DOHH2 (cell line): ENCODE measurements around the gene C21orf58.
"Not testable (repeated sequence)": the region's sequence is repeated elsewhere in the genome, so short reads cannot be mapped to it uniquely, and the experiment has no call there.

Experiments used
- H3F3A ChIP-seq: fragments of 200-600 bp; sonication (generic), shearing (Covaris generic); 2 replicates; pipeline ENCODE4 v1.6.0; 2016; ENCODE audit warnings: antibody characterized with exemption, mild to moderate bottlenecking; ENCODE audit not compliant: control insufficient read depth, insufficient read depth
- H3K27ac ChIP-seq: fragments of 200-600 bp; sonication (generic); 2 replicates; pipeline ENCODE4 v1.5.1; 2014; ENCODE audit warnings: low read depth, mild to moderate bottlenecking, low read length, moderate library complexity
- H3K27me3 ChIP-seq: fragments of 200-600 bp; sonication (generic); 2 replicates; pipeline ENCODE4 v1.6.1; 2014; ENCODE audit warnings: mild to moderate bottlenecking, low read length, mixed read lengths; ENCODE audit not compliant: control insufficient read depth
- H3K36me3 ChIP-seq: fragments of 200-600 bp; sonication (generic); 2 replicates; pipeline ENCODE4 v1.6.1; 2014; ENCODE audit warnings: mild to moderate bottlenecking, low read length, moderate library complexity, mixed read lengths; ENCODE audit not compliant: control insufficient read depth
- H3K4me1 ChIP-seq: fragments of 200-600 bp; sonication (generic); 2 replicates; pipeline ENCODE4 v1.6.1; 2014; ENCODE audit warnings: mild to moderate bottlenecking, low read length, mixed read lengths; ENCODE audit not compliant: control insufficient read depth
- H3K4me2 ChIP-seq: fragments of 200-600 bp; sonication (generic); 2 replicates; pipeline ENCODE4 v1.6.0; 2014; ENCODE audit warnings: mild to moderate bottlenecking, low read length, moderate library complexity
- H3K4me3 ChIP-seq: fragments of 200-600 bp; sonication (generic); 2 replicates; pipeline ENCODE4 v1.5.1; 2014; ENCODE audit warnings: mild to moderate bottlenecking, low read length, mixed read lengths
- H3K79me2 ChIP-seq: fragments of 200-600 bp; sonication (generic); 2 replicates; pipeline ENCODE4 v1.6.1; 2014; ENCODE audit warnings: mild to moderate bottlenecking, low read length, mixed read lengths; ENCODE audit not compliant: control insufficient read depth
- H3K9me2 ChIP-seq: fragments of 200-600 bp; sonication (generic); replicated peaks from 2 replicates; pipeline ENCODE4 v1.6.1; 2014; ENCODE audit warnings: mild to moderate bottlenecking, low read length, mixed read lengths; ENCODE audit not compliant: control insufficient read depth
- H3K9me3 ChIP-seq: fragments of 200-600 bp; sonication (generic); 2 replicates; pipeline ENCODE4 v1.6.1; 2014; ENCODE audit warnings: antibody characterized with exemption, low read length, mixed read lengths; ENCODE audit not compliant: control insufficient read depth, insufficient read depth
- H4K20me1 ChIP-seq: fragments of 200-600 bp; sonication (generic); 2 replicates; pipeline ENCODE4 v1.6.0; 2014; ENCODE audit warnings: low read depth, mild to moderate bottlenecking, antibody characterized with exemption, low read length, moderate library complexity; ENCODE audit not compliant: control insufficient read depth, insufficient read depth
- EZH2phosphoT487 ChIP-seq: fragments of 200-600 bp; sonication (generic); IDR thresholded peaks from 2 replicates; pipeline ENCODE4 v1.6.1; 2017; ENCODE audit warnings: borderline replicate concordance, mild to moderate bottlenecking, antibody characterized with exemption, low read length, moderate library complexity, mixed read lengths
- TF ChIP-seq, protein P1 (sequence below): fragments of 200-600 bp; sonication (generic); IDR thresholded peaks from one replicate; pipeline ENCODE4 v1.5.1; 2014; ENCODE audit warnings: antibody characterized with exemption, mild to moderate bottlenecking, low read depth, low read length; ENCODE audit not compliant: poor library complexity, severe bottlenecking

The C21orf58 gene

DNA sequence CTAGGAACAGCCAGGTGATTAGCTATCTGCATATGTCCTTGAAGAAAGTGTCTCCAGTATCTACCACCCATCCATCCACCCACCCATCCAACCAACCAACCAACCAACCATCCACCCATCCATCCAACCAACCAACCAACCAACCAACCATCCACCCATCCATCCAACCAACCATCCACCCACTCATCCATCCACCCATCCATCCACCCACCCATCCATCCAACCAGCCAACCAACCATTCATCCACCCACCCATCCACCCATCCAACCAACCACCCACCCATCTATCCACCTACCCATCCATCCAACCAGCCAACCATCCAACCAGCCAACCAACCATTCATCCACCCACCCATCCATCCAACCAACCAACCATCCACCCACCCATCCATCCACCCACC is 12.1 kb downstream of the C21orf58 start:
- H3K27ac ChIP-seq: no peak overlapping the region
- no peaks in the 10 kb centered on the region for H3K4me1 ChIP-seq
- peaks cover 74% of the 10 kb centered on the region for H3K36me3 ChIP-seq

DNA sequence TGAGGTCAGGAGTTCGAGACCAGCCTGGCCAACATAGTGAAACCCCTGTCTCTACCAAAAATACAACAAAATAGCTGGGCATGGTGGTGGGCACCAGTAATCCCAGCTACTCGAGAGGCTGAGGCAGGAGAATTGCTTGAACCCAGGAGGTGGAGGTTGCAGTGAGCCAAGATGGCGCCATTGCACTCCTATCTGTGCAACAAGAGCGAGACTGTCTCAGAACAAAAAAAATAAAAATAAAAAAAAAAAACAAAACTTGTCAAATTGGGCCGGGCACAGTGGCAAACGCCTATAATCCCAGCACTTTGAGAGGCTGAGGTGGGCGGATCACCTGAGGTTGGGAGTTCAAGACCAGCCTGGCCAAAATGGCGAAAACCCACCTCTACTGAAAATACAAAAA is 13.4 kb downstream of the C21orf58 start:
- H3K36me3 ChIP-seq: peaks cover 61% of the 10 kb centered on the region
- H3K9me2 ChIP-seq, H3K27ac ChIP-seq, H4K20me1 ChIP-seq, H3K9me3 ChIP-seq, H3K4me3 ChIP-seq, H3K4me1 ChIP-seq, H3K79me2 ChIP-seq, H3K4me2 ChIP-seq, H3K27me3 ChIP-seq, H3F3A ChIP-seq: not testable (repeated sequence)

More for the DNA sequence above, 12.1 kb downstream of the C21orf58 start:
- H3K4me2 ChIP-seq: no peak overlapping the region
- no peaks in the 10 kb centered on the region for H3K9me3 ChIP-seq
- peaks cover 2% of the 10 kb centered on the region; the same call in 1 of the 2 replicates for H3K79me2 ChIP-seq
- H3K27me3 ChIP-seq: no peaks in the 10 kb centered on the region
- TF ChIP-seq EZH2phosphoT487: no peak
- TF ChIP-seq, protein P1, sequence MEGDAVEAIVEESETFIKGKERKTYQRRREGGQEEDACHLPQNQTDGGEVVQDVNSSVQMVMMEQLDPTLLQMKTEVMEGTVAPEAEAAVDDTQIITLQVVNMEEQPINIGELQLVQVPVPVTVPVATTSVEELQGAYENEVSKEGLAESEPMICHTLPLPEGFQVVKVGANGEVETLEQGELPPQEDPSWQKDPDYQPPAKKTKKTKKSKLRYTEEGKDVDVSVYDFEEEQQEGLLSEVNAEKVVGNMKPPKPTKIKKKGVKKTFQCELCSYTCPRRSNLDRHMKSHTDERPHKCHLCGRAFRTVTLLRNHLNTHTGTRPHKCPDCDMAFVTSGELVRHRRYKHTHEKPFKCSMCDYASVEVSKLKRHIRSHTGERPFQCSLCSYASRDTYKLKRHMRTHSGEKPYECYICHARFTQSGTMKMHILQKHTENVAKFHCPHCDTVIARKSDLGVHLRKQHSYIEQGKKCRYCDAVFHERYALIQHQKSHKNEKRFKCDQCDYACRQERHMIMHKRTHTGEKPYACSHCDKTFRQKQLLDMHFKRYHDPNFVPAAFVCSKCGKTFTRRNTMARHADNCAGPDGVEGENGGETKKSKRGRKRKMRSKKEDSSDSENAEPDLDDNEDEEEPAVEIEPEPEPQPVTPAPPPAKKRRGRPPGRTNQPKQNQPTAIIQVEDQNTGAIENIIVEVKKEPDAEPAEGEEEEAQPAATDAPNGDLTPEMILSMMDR: no peak
- no peaks in the 10 kb centered on the region for H4K20me1 ChIP-seq
- H3F3A ChIP-seq: no peaks in the 10 kb centered on the region
- no peaks in the 10 kb centered on the region for H3K9me2 ChIP-seq
- no peak overlapping the region for H3K4me3 ChIP-seq

DNA sequence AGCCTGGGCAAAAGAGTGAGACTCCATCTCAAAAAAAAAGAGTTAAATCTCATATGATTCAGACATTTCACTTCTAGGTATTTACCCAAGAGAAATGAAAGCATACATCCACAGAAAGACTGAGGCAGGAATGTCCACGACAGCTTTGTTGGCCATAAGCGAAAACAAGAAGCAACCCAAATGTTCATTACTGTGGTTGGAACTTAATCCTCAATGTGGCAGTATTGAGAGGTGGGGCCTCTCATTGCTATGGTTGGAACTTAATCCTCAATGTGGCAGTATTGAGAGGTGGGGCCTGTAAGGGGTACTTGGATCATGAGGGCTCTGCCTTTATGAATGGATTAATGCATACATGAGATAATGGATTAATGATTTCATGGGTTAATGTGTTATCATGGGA is 15.2 kb downstream of the C21orf58 start:
- no peak overlapping the region for H3K4me2 ChIP-seq
- H3K79me2 ChIP-seq: peaks cover 2% of the 10 kb centered on the region; the same call in 1 of the 2 replicates
- no peaks in the 10 kb centered on the region for H3F3A ChIP-seq
- H3K4me1 ChIP-seq: no peaks in the 10 kb centered on the region
- peaks cover 56% of the 10 kb centered on the region for H3K36me3 ChIP-seq
- no peaks in the 10 kb centered on the region for H4K20me1 ChIP-seq
- H3K9me2 ChIP-seq: no peaks in the 10 kb centered on the region
- no peaks in the 10 kb centered on the region for H3K27me3 ChIP-seq
- H3K4me3 ChIP-seq: no peak overlapping the region
- no peak overlapping the region for H3K27ac ChIP-seq
- H3K9me3 ChIP-seq: no peaks in the 10 kb centered on the region
- no peak for TF ChIP-seq EZH2phosphoT487
- TF ChIP-seq, protein P1: no peak

DNA sequence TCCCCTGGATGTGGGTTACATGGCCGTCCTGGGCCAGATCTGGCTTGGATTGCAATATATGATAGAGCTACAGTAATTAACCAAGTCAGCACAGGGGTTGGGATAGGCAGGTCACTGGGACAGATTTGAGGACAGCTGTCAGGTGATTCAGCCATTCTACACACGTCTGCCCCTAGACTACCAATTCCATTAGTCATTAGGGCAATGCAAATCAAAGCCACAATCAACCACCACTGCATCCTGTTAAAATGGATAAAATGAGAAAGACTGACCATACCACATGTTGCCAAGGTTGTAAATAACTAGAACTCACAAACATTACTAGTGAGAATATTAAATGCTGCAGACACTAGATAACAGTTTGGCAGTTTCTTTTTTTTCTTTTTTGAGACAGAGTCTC is 16.0 kb downstream of the C21orf58 start:
- Histone ChIP-seq H3K4me3 (no peak overlapping the region), H4K20me1 (no peaks in the 10 kb centered on the region), H3K79me2 (peaks cover 2% of the 10 kb centered on the region; the same call in 1 of the 2 replicates), H3K9me2 (no peaks in the 10 kb centered on the region), H3K4me2 (no peak overlapping the region), H3K36me3 (peaks cover 51% of the 10 kb centered on the region), H3K9me3 (no peaks in the 10 kb centered on the region), H3F3A (no peaks in the 10 kb centered on the region), H3K27ac (no peak overlapping the region), H3K4me1 (no peaks in the 10 kb centered on the region), H3K27me3 (no peaks in the 10 kb centered on the region)
- no peak for TF ChIP-seq EZH2phosphoT487
- TF ChIP-seq, protein P1: no peak
